A549 (cell line): ENCODE data around the gene TSPAN4. TPM values are rescaled to one million over a fixed set of nuclear protein-coding genes. Genes with fewer than 3 reads are reported as not detected.

ENCODE experiments used
- ATAC-seq, 2 experiments: fragments of 200-7000 bp in 1 of 2; fragments of >200 bp in 1 of 2; cut with Nextera tagmentation in 1 of 2; cut with Tn5 transposase in 1 of 2; 3 replicates each; pipeline versions ENCODE4 v1.8.0 to v1.9.1; 2018 to 2020; ENCODE audit warnings: mild to moderate bottlenecking in 1 of 2, moderate library complexity in 1 of 2
- CTCF ChIA-PET: fragments of 300-600 bp; sonication (Branson Sonifier 250); formaldehyde crosslinking; extraction: SDS; loops from one replicate; lab custom pipeline; 2021; ENCODE audit warnings: antibody characterized with exemption, inconsistent platforms; lab: Yijun Ruan, JAX
- POLR2A ChIA-PET: fragments of 350-600 bp; formaldehyde crosslinking; extraction: SDS; loops from one replicate; lab custom pipeline; 2021; ENCODE audit warnings: antibody characterized with exemption, inconsistent platforms; lab: Yijun Ruan, JAX
- DNase-seq, 2 experiments: peaks; one replicate each; pipeline versions ENCODE4 v3.0.0 to v3.0.0-alpha.2; 2011 to 2016; ENCODE audit warnings: low read depth in 1 of 2, low spot score in 1 of 2
- FAIRE-seq: peaks from 2 replicates; lab custom pipeline; 2011; peaks lifted over from hg19 to GRCh38; lab: Jason Lieb, UNC
- H3K27ac ChIP-seq, 2 experiments: fragments of >200 bp; sonication (Bioruptor Twin); formaldehyde crosslinking; 3 replicates each; pipeline ENCODE4 v1.5.1; 2016 to 2017
- H3K4me1 ChIP-seq: fragments of >200 bp; sonication (Bioruptor Twin); formaldehyde crosslinking; 3 replicates; pipeline ENCODE4 v1.6.1; 2016
- H3K4me2 ChIP-seq: fragments of >200 bp; sonication (Bioruptor Twin); formaldehyde crosslinking; 3 replicates; pipeline ENCODE4 v1.6.1; 2016
- H3K4me3 ChIP-seq: fragments of >200 bp; sonication (Bioruptor Twin); formaldehyde crosslinking; 3 replicates; pipeline ENCODE4 v1.5.1; 2016
- H3K9me3 ChIP-seq: fragments of >200 bp; sonication (Bioruptor Twin); formaldehyde crosslinking; 3 replicates; pipeline ENCODE4 v1.6.1; 2016
- ATOH8 ChIP-seq: fragments of 250-450 bp; sonication (Bioruptor Pico); IDR thresholded peaks from 2 replicates; pipeline ENCODE4 v1.5.0; 2020; ENCODE audit warnings: low read depth, mild to moderate bottlenecking, moderate library complexity
- BCL3 ChIP-seq: fragments of >200 bp; sonication (Bioruptor Twin); formaldehyde crosslinking; IDR thresholded peaks from 3 replicates; pipeline ENCODE4 v1.6.1; 2016
- CBX2 ChIP-seq: fragments of 200-600 bp; sonication (generic); IDR thresholded peaks from 2 replicates; pipeline ENCODE4 v1.6.1; 2016; ENCODE audit warnings: low read depth, mild to moderate bottlenecking, borderline replicate concordance
- CEBPB ChIP-seq, 2 experiments: fragments of >200 bp in 1 of 2; sonication (Bioruptor Twin) in 1 of 2; formaldehyde crosslinking in 1 of 2; IDR thresholded peaks; 2 replicates each; pipeline ENCODE4 v1.6.1; 2012 to 2016
- CHD2 ChIP-seq: fragments of 150-350 bp; IDR thresholded peaks from 2 replicates; pipeline ENCODE4 v1.6.1; 2014; ENCODE audit warnings: low read length; ENCODE audit not compliant: partially characterized antibody
- CTCF ChIP-seq: fragments of >200 bp; sonication (Bioruptor Twin); formaldehyde crosslinking; IDR thresholded peaks from 3 replicates; pipeline ENCODE4 v1.5.1; 2016
- EHF ChIP-seq: fragments of 250-450 bp; sonication (Bioruptor Pico); IDR thresholded peaks from 2 replicates; pipeline ENCODE4 v1.5.0; 2020; ENCODE audit warnings: mild to moderate bottlenecking
- EHMT2 ChIP-seq: fragments of 200-600 bp; sonication (generic); IDR thresholded peaks from 2 replicates; pipeline ENCODE4 v1.6.1; 2016; ENCODE audit warnings: antibody characterized with exemption, low read depth, mild to moderate bottlenecking, moderate library complexity
- ESRRA ChIP-seq: fragments of 150-350 bp; IDR thresholded peaks from 2 replicates; pipeline ENCODE4 v1.6.1; 2014; ENCODE audit warnings: mild to moderate bottlenecking, low read length, borderline replicate concordance
- FOSB ChIP-seq: fragments of 250-450 bp; sonication (Bioruptor Pico); IDR thresholded peaks from 2 replicates; pipeline ENCODE4 v1.5.0; 2020; ENCODE audit warnings: mild to moderate bottlenecking, moderate library complexity
- FOSL2 ChIP-seq, 2 experiments: fragments of 450-650 bp in 1 of 2; fragments of >200 bp in 1 of 2; sonication (Bioruptor Twin) in 1 of 2; formaldehyde crosslinking; IDR thresholded peaks; 2 replicates each; pipeline versions ENCODE4 v1.5.0 to v1.6.1; 2016 to 2020; ENCODE audit warnings: mild to moderate bottlenecking in 1 of 2, moderate library complexity in 1 of 2
- FOXS1 ChIP-seq: fragments of 250-450 bp; sonication (Bioruptor Pico); IDR thresholded peaks from 2 replicates; pipeline ENCODE4 v1.5.0; 2020; ENCODE audit warnings: mild to moderate bottlenecking, moderate library complexity
- GATA3 ChIP-seq: IDR thresholded peaks from 2 replicates; pipeline ENCODE4 v1.6.1; 2012; ENCODE audit warnings: borderline replicate concordance
- HES2 ChIP-seq: fragments of >200 bp; sonication (Bioruptor Twin); formaldehyde crosslinking; IDR thresholded peaks from 2 replicates; pipeline ENCODE4 v1.6.1; 2016
- HMGXB4 ChIP-seq: fragments of 250-450 bp; sonication (Bioruptor Pico); IDR thresholded peaks from 2 replicates; pipeline ENCODE4 v1.5.0; 2021; ENCODE audit warnings: mild to moderate bottlenecking, moderate library complexity, borderline replicate concordance
- JUN ChIP-seq, 2 experiments: fragments of >200 bp; sonication (Bioruptor Twin); formaldehyde crosslinking; IDR thresholded peaks; 2 replicates in 1 of 2; 3 replicates in 1 of 2; pipeline ENCODE4 v1.6.1; 2016 to 2017
- JUNB ChIP-seq: fragments of >200 bp; sonication (Bioruptor Twin); formaldehyde crosslinking; IDR thresholded peaks from 2 replicates; pipeline ENCODE4 v1.6.1; 2016
- MAX ChIP-seq: IDR thresholded peaks from 2 replicates; pipeline ENCODE4 v1.6.1; 2012
- MAZ ChIP-seq: fragments of 150-350 bp; IDR thresholded peaks from 2 replicates; pipeline ENCODE4 v1.6.1; 2014; ENCODE audit warnings: antibody characterized with exemption, low read depth, low read length, borderline replicate concordance
- NFE2L2 ChIP-seq: fragments of 150-350 bp; conservative IDR thresholded peaks from 2 replicates; pipeline ENCODE4 v1.6.1; 2014; ENCODE audit warnings: low read length
- NPAS2 ChIP-seq: fragments of 250-450 bp; sonication (Bioruptor Pico); IDR thresholded peaks from 2 replicates; pipeline ENCODE4 v1.8.0; 2022; ENCODE audit warnings: mild to moderate bottlenecking, moderate library complexity, borderline replicate concordance
- PBX3 ChIP-seq: IDR thresholded peaks from 2 replicates; pipeline ENCODE4 v1.6.1; 2012
- POLR2A ChIP-seq: IDR thresholded peaks from 2 replicates; pipeline ENCODE4 v1.6.1; 2012; ENCODE audit warnings: mild to moderate bottlenecking, low read length
- RARB ChIP-seq: fragments of 250-450 bp; sonication (Bioruptor Pico); IDR thresholded peaks from 2 replicates; pipeline ENCODE4 v1.8.0; 2021; ENCODE audit warnings: mild to moderate bottlenecking, moderate library complexity
- RCOR1 ChIP-seq: fragments of 150-350 bp; IDR thresholded peaks from 2 replicates; pipeline ENCODE4 v1.6.1; 2014; ENCODE audit warnings: antibody characterized with exemption, low read length, low read depth
- SMC3 ChIP-seq: fragments of >200 bp; sonication (Bioruptor Twin); formaldehyde crosslinking; IDR thresholded peaks from 3 replicates; pipeline ENCODE4 v1.6.1; 2018; ENCODE audit warnings: inconsistent platforms
- SREBF2 ChIP-seq: fragments of 450-650 bp; IDR thresholded peaks from 2 replicates; pipeline ENCODE4 v1.6.1; 2014; ENCODE audit warnings: mild to moderate bottlenecking, moderate library complexity
- TP53 ChIP-seq: fragments of 250-450 bp; sonication (Bioruptor Pico); IDR thresholded peaks from 2 replicates; pipeline ENCODE4 v1.5.0; 2021; ENCODE audit warnings: mild to moderate bottlenecking, moderate library complexity
- ZC3H11A ChIP-seq: fragments of 450-650 bp; IDR thresholded peaks from 2 replicates; pipeline ENCODE4 v1.6.1; 2014; ENCODE audit warnings: antibody characterized with exemption, mild to moderate bottlenecking
- ZSCAN20 ChIP-seq: fragments of 250-450 bp; sonication (Bioruptor Pico); IDR thresholded peaks from 2 replicates; pipeline ENCODE4 v1.8.0; 2022; ENCODE audit warnings: mild to moderate bottlenecking, moderate library complexity
- WGBS: methylation state at CpG from one replicate; pipeline ENCODE4 v1.1.6; 2017; ENCODE audit errors: missing lambda C conversion rate; 5-methylcytosine and 5-hydroxymethylcytosine counted together
- polyA plus RNA-seq, 4 experiments: library from polyadenylated mRNA; depleted of rRNA in 3 of 4; stranded (reverse); fragments of >200 nt; fragmentation: RNase III in 1 of 4; extraction: RNeasy Plus Mini Kit Qiagen cat#74134 plus additional on column Dnase treatment in 1 of 4; gene quantifications; 2 replicates in 3 of 4; 3 replicates in 1 of 4; pipeline ENCODE4 v1.2.3, GENCODE V29; 2011 to 2017

TSPAN4 gene
- polyA plus RNA-seq, 2 of the 4 experiments (the other 2 are of a cell fraction) = 83.5 to 145 TPM

GRCh38 chr11:833849-834311, 8.8 kb upstream of the TSPAN4 start (continued):
- no peak for TF ChIP-seq HMGXB4 (CRISPR knock-in tag)

- ATAC-seq (peak; percentile 52 to 68), DNase-seq (peak; percentile 81 to 95), FAIRE-seq (no peak)
- peak overlapping the region; percentile 88 for H3K4me2 ChIP-seq
- H3K4me1 ChIP-seq = peaks cover 71% of the 10 kb centered on the region
- CTCF ChIA-PET = interaction anchor here (0.8 to 2.4 kb wide), 5 partner anchors 10 to 19 kb away, joined by 3 to 10 read pairs (median 6); partner anchors contain the start of gene PNPLA2
- POLR2A ChIA-PET = interaction anchor here (0.6 to 5.1 kb wide), 10 partner anchors 9 to 38 kb away, joined by 3 to 52 read pairs (median 4); partner anchors contain the start of genes PNPLA2, POLR2L, RPLP2 and TSPAN4
- H3K27ac ChIP-seq = peak overlapping the region; percentile 98 to 100
- no peaks in the 10 kb centered on the region for H3K9me3 ChIP-seq
- peak overlapping the region; percentile 86 for H3K4me3 ChIP-seq
- WGBS = 2% methylated on average over 31 of the region's 31 CpGs
- TF ChIP-seq CBX2 (no peak), EHF (no peak), NPAS2 (CRISPR knock-in tag) (no peak), RARB (peak; percentile 72; the same call in 1 of the 2 replicates), FOSL2 (IDR thresholded peaks at IDR 0.05) (peak; percentile 55; the same call in 1 of the 2 replicates), FOSL2 (CRISPR knock-in tag; IDR thresholded peaks at IDR 0.05) (peak; percentile 96), HES2 (no peak), GATA3 (peak; percentile 74; the same call in 1 of the 2 replicates), EHMT2 (no peak), CHD2 (no peak), ATOH8 (CRISPR knock-in tag) (0 out of 2 replicates have a peak, but pooled peaks have one; percentile 32), POLR2A (peak; percentile 6), PBX3 (peak; percentile 77), CTCF (no peak), SMC3 (no peak), MAZ (0 out of 2 replicates have a peak, but pooled peaks have one; percentile 39), TP53 (CRISPR knock-in tag) (0 out of 2 replicates have a peak, but pooled peaks have one; percentile 39), JUNB (peak; percentile 31; the same call in 1 of the 2 replicates), ZC3H11A (no peak), ZSCAN20 (no peak), ESRRA (no peak), JUN (IDR thresholded peaks at IDR 0.05) (peak in 1 of 2 experiments; percentile 85; a peak in 3 of 5 replicates), MAX (peak; percentile 73), FOXS1 (CRISPR knock-in tag) (no peak), RCOR1 (no peak), SREBF2 (no peak), FOSB (CRISPR knock-in tag) (peak; percentile 42), NFE2L2 (peak; percentile 29; the same call in 1 of the 2 replicates), CEBPB (IDR thresholded peaks at IDR 0.05) (peak in 1 of 2 experiments; percentile 30; a peak in 1 of 4 replicates), BCL3 (0 out of 3 replicates have a peak, but pooled peaks have one; percentile 39)
Measured at GRCh38 chr11:834371-835316, 8.0 kb upstream of the TSPAN4 start.
